Activated CD8-positive, alpha-beta memory T cell treated with anti-CD3 and anti-CD28 coated beads, Interleukin-2, amount 50 U/mL, for 1 hour (primary cell): ENCODE data around the gene BID.
"Not testable (repeated sequence)": the region's sequence is repeated elsewhere in the genome, so short reads cannot be mapped to it uniquely, and the experiment has no call there.

Source experiments
- DNase-seq: peaks from one replicate; pipeline ENCODE4 v3.0.0-alpha.2; 2020; ENCODE audit errors: extremely low read depth

BID gene

DNA sequence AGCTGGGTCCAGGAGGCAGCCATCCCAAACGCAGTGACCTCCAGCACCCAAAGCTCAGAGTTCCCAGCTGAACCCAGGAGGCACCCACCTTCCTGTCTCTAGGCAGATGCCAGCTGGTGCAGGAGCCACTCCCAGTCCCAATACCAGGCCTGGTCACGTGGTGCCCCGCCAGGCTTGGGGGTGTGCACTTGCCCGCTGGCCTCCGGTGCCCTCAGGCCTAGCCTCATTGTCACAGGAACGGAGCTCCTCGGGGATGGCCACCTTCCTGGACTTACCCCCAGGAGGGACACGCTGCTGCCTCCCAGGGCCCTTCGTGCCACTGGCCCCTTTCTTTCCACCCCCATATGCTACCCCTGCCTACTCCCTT lies 4.6 kb downstream of the BID start:
- no peak for DNase-seq

DNA sequence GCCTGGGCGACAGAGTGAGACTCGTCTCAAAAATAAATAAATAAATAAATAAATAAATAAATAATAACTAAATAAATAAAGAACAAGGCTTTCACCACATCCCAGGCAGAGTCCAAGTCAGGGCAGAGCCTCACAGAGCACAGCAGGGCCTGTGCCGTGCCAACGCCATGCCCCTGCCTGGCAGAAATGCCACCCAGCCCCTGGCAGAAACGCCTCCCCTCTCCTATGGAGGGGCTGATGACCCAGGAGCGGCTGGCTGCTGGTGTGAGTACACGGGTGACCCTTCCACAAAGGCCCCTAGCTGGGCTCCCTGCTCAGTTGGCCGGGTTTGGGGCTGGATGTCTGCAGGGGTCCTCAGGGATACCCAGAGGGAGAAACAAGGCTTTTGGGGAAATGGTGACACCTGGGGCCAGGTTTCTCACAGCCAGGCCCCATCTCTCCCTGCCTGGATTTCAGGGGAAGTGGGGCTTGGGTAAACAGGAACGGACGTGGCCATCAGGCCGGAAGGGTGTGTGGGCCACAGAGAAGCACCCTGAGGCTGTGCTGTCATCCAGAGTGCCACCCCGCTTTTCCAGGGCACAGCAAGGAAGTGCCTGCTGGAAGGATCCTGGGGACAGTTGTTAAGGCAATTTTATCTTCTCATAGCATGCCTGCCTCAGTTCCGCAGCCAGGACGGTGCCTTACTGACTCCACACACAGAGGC lies 5.1 kb downstream of the BID start:
- DNase-seq: no peak

DNA sequence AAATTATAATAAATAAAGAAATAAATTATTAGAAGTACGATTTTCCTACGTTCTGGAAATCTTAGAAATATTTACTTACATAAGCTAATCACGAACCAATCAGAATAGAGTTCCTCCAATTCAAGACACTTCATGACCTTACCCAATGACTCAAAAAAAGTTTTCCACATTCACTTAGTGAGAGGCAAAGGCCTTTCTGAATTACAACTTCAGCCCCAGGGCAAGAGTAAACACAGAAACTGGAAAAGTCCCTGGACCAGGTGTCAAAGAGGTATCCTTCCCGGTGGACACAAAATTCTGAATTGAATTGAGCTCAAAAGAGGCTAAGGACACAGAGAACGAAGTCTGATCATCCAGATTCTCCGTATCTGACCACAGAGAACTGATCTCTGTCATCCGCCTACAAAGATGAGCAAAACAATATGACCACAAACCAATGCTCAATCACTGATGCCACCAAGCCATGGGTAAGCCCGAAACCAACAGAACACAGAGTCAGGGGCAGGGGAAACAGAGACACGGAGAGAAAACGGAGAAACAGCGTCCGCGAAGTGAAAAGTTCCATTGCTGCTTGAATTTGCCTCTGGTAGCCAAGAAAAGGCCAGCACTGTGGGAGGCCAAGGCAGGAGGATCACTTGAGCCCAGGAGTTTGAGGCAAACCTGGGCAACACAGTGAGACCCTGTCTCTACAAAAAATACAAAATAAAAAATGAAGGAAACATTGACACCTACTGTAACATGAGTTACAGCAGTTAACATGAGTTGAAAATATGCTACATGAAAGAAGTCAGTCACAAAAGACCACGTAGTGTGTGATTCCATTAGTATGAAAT lies 6.8 kb downstream of the BID start:
- DNase-seq: no peak

DNA sequence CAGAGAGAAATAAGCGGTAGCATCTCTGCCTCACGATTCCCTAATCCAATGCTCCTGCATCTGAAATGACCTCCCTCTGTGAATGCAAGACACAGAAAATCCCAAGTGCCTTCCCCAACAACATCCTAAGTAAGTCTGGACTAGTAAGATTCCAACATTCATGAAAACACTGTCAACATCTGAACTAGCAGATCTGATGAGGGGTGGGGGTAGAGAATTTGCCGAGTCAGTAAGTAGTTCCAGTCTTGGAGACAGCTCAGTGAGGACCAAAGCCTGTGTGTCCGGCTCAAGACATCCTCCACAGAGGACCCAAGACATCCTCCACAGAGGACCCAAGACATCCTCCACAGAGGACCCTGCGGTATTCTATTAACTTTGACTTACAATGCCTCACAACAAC lies 9.4 kb downstream of the BID start:
- DNase-seq: not testable (repeated sequence)

DNA sequence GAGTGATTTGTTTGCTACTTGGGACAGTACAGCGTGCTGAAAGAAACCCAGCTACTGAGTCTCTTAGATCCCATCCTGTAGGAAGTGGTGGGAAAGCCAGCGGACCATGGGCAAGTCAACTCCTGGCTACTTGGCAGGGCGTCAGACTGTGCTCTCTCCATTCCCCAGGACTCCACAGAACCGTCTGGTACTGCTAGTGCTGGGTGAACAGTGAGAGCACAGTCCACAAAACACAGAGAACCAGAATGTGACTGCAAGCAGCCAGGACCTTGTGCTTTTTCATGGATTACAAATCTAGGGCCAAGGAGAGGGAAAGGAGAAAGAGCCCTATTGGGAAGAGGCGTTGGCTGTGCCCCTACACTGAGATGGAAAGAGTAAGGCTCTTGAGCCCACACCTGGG lies 10.2 kb downstream of the BID start:
- DNase-seq: no peak

DNA sequence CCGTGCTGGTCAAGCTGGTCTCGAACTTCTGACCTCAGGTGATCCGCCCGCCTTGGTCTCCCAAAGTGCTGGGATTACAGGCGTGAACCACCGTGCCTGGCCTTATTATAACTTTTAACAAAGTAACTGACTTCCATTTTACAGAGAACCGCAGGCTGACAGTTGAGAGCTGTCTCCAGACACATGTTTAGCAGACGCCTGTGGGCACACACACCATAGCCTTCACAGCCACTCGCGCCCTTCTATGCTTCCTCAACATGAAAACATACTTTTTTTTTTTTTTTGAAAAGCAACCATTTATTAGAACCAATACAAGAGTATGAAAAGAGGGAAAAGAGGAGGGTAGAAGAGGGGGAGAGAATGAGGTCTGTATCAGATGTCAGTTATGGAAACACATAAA lies 10.8 kb downstream of the BID start:
- not testable (repeated sequence) for DNase-seq

DNA sequence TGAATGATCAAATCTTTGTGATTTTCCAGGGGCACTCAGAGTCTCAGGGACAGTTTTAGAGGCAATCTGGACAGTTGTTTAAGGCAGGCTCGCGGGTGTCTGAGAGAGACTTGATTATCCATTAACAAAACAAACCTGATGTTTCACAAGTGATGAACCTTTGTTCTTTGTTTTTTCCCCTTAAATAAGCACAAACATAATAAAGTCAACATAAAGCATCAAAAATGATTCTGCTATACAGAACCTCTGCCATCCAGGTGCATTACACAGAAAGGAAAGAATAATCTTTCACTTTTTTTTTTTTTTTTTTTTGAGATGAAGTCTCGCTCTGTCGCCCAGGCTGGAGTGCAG lies 13.2 kb downstream of the BID start:
- no peak for DNase-seq

DNA sequence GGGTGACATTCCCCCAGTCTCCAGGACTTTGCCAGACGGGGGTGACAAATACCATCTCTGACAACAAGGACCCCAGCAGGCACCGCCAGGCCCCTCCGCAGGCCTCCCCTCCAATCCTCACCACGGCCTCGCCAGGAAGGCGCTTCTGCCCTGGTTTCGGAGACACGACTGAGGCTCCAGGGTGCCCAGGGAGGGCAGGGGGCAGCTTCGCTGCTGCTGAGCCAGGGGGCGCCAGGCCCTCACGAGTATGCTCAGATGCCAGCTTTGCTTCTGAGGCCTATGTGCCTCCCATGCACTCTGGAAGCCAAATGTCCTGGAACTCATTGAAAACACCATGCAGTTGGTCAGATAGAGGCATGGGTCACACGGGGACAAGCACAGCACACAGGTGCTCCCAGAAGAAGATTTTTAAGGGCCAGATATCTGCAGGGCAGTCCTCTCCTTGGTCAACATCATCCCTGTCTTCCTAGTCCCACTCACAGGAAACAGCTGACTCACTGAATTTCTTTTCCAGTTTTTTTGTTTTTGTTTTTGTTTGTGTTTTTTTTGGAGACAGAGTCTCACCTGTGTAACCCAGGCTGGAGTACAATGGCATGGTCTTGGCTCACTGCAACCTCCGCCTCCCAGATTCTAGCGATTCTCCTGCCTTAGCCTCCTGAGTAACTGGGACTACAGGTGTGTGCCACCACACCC lies 19.9 kb downstream of the BID start:
- DNase-seq: no peak

DNA sequence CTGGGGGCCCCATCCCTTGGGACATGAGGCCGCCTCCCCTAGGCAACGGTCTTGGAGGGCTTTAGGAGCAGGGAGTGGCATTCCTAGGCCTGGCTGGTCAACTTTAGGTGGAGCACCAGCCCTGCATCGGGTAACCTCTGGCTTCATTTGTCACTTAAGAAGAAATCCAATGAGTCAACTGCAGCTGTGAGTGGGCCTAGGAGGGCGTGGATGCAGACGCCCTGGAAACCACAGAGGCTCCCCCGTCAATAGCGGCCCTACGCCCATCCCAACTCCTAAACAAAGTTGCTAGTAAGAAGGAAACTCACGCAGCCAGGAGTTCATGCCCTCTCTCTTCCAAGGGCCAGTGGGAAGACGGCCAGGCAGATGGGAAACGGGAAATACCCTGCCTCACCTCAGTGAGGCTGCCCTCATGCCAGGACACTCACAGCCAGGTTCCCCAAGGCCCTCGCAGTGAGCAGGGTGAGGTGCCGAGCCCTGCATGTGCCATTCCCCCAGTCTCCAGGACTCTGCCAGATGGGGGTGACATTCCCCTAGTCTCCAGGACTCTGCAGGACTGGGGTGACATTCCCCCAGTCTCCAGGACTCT lies 20.8 kb downstream of the BID start:
- no peak for DNase-seq

DNA sequence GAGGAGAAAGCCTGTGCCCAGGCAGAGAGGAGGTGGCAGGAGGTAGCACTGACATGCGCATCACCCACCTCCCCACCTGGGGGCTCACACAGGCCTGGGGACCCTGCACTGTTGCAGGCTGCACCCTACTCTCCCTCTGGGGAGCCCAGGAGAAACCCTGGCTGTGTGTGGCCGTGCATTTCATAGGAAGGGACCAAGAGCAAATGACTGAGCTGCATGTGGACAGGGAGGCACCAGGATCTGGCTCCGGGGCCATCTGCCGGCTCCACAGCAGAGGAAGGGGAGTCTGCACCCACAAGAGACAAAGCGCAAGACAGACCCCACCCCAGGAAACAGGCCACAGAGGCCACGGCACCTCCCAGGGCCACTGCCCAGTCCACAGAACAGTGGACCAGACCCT lies 22.7 kb downstream of the BID start:
- DNase-seq: no peak

DNA sequence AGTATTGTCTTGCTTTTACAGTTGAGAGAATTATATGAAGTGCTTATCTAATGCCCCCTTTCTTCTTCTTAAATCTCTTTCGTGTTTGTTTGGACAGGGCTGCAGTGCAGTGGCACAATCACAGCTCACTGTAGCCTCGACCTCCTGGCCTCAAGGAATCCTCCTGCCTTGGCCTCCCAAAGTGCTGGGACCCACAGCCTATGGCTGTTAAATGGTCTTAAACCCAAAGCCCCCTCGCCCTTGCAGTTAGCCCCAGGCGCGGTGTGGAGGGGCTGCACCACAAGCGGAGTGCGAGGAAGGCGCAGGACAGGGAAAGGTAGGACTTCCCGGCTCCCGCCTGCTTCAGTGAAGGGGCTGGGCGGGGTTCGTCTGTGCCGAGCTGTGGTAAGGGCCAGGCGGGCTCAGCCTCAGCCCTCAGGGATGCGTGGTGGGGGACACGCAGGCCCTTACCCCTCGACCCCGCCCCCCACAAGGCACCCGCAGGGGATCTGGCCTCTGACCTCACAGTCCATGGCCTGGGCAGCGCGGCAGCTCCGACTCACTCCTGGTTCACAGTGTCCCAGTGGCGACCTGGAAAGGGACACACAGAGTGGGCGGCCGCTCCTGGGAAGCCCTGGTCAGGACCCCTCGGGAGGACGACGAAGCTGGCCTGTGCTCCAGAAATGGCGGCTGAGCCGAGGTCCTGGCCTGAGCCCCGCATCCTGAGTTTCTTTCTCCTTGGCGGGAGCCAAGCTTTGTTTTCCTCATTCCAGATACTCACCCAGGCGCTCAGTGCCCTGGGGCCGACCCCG lies 24.5 kb downstream of the BID start:
- no peak for DNase-seq

DNA sequence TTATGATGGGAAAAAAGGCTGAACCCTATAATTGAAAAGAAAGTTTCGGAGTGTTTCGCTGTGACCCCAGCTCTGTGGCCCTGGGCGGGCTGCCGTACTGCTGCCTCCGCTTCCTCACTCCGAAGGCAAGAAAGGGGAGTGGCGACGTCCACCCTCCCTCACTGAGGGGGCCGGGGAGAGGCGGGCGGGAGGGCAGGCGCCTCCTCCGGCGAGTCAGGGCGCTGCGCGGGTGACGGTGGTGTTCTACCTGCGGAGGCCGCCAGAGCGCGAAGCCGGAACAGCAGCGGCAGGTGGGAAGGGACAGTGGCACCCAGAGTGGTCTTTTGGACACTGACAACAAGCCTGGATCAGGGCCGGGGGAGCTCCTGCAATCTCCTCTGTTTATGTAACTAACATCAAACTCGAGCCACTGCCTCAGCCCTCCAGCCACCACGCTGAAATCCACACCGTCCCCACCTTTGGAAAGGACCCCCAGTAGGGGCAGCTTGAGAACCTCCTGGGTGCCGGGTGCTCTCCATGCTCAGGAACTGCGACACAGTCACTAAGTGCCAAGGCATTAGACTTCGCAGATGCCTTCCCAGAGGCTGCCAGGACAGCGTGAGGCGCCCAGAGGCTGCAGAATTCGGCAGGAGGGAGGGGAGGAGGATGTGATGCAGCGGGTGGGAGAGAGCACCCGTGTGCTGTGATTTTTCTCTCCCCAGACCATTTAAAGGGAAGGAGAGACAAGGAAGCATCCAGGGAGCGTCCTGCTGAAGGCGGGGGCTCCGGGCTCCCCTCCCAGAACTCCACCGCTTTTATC lies 25.5 kb downstream of the BID start:
- no peak for DNase-seq

DNA sequence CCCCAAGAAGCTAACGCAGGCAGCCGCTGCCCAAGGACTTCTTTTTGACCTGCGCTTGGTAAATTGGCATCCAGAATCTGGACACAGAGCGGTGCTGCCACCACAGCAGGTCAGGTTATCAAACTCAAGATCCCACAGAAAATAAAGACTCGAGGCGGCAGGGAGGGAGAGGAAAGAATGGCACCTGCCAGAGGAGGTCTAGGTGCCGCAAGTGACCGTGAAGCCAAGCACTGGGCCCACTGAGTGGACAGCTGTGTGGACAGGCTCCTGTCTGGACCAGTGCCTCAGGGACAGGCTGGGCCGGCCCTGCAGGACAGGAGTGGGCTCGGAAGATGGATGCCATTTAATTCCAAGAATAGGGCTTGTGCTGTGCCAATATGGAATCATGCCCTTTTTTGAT lies 27.4 kb downstream of the BID start:
- DNase-seq: no peak

DNA sequence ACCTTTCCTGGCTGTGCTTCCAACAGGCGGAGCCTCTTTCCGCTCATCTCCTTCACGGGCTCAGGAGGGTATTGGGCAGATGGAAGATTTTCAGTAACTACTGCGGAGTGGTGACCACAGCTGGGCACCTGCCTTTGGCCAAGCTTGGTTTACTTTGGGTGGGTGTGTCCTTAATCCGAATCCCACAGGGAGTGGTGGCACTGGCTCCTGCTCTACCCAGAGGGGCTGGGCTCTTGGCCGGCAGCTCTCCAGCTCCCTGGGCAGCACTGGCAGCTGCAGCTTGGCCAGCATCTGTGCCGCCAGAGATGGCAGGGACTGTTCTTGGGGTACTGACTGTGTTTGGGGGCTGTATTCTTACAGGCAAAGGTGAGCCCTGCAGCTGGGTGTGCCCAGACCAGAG lies 29.8 kb downstream of the BID start:
- DNase-seq: no peak

DNA sequence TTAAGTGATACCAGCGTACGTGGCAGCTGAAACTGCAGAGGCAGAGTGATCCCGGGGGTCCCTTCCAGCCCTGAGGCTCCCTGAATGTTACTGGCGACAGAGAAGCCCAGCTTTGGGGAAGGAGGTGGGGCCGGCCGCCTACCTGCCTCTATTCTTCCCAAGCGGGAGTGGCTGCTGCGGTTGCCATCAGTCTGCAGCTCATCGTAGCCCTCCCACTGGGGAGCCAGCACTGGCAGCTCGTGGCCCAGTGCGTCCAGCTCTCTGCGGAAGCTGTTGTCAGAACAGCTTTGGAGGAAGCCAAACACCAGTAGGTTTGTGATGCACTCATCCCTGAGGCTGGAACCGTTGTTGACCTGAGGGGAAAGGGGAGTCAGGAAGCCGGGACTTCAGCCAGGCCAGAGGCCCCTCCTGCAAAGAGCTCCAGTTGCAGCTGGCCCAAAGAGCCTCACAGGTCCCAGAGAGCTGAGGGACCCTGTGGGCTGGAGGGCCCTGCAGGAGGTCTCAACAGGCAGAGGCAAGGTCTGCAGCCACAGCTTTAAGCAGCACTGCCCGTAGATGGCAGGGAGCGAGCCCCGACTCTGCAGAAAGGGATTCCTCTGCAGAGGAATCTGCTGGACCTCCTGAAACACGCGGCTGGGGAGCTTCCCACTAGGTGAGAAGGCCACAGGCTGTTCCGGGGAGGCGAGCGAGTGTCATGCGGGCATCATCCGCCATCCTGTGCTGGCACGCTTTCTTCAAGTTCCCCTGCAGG lies 30.4 kb downstream of the BID start:
- no peak for DNase-seq

DNA sequence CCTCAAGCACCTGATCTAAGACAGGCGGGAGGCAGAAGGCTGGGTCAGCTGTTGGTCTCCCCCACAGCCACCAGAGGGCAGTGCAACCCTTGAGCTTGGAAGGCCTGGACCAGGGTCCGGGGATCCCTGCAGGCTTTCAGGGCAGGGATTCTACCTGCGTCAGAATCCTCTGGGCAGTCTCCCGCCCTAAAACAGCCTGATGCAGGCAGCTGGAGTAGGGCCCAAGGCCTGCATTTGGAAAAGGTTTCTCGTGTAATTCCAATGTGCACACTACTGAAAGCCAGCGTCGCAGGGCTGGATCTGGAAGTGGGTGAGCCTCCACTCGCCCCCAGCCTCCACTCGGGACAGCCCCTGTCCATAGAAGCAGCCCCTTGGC lies 31.8 kb downstream of the BID start:
- DNase-seq: peak; percentile 22

DNA sequence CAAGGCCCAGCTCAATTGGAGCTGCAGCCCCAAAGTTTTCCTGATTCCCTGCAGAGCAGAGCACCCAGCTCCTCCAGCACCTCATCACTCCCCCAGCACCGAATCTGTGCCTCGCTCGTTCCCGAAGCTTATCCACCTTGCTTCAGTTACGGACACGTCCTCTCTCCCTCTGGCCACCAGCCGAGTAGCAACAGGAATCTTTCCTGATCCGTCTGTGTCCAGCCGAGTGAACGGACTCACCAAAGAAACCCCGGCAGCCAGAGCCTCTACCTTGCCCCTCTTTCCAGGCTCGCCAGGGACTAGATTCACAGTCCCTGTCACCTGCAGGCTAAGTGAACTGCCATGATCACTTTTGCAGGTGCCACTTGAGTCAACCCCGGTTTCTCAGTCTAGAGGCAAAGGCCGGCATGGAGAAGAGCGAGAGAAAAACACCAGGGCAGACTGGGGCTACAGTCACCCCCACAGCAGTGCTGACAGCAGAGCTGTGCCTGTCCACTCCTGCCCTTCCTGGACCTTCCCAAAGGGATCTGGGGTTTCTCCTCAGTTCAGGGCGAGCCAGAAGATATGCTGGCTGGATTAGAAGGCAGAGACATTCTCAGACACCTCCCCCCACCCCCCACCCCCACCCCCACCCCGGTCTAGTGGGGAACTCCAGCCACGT lies 32.3 kb downstream of the BID start:
- no peak for DNase-seq

DNA sequence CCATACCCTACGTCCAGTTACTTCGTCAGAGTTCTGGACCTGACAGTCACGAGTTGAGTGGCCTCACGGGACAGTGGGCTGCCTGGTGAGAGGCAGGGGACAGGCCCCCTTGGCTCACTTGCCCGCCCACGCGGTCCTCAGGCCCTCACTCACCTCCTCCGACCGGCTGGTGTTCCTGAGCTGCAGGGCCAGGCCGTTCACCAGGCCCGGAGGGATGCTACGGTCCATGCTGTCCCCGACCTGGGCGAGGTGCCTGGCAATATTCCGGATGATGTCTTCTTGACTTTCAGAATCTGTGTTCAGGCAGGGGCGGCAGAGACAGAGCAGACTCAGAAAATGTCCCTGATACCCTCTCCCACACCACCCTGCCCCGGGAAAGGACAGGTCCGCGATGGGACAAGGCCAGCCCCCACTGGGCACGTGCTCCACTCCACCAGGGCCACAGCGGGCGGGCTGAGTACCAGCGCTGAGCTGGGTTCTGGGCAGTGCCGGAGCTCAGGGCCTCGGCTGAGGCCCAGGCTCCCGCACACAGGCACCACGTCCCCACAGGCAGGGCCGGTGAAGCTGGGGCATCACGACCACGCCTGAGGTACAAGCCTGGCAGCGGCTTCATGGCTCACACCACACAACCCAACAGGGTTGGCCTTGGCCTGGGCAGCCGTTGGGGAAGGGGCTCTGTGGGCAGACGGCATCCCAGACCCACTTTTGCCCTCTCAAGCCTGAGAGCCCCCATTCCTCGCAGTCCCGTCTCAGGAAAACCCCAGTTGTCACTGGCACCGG lies 34.9 kb downstream of the BID start:
- no peak for DNase-seq
